Measurements from ENCODE around the gene MTUS2. TPM values are rescaled to one million over a fixed set of nuclear protein-coding genes. Genes with fewer than 3 reads are reported as not detected.

The MTUS2 gene
- total RNA-seq, 1 experiment from 2014 or later = not detected

GRCh38 chr13:29491248-29491647 is 671.1 kb downstream of the MTUS2 start:
- no peak for ATAC-seq
- no peak overlapping the region for H3K4me2 ChIP-seq (ENCODE audit: low read length)
- no peak overlapping the region for H3K9ac ChIP-seq (ENCODE audit: low read length)
- H3K36me3 ChIP-seq (ENCODE audit: low read depth, low read length) = no peaks in the 10 kb centered on the region
- no peaks in the 10 kb centered on the region for H3K4me1 ChIP-seq (ENCODE audit: insufficient read depth, low read length)
- H3K4me3 ChIP-seq (ENCODE audit: low read length) = no peak overlapping the region
- DNase-seq = no peak
- H3K9me2 ChIP-seq (replicated peaks; ENCODE audit: low read length) = no peaks in the 10 kb centered on the region
- ChIA-PET POLR2A (ENCODE audit: unreplicated experiment) (no interaction called here), CTCF (no interaction called here)
- no peaks in the 10 kb centered on the region for H3F3A ChIP-seq (ENCODE audit: low read length, unreplicated experiment)
- TF ChIP-seq EZH2 (IDR thresholded peaks at IDR 0.05; ENCODE audit: low read length, unreplicated experiment) (no peak), EZH2phosphoT487 (IDR thresholded peaks at IDR 0.05; ENCODE audit: borderline replicate concordance, low read length) (no peak)
- TF ChIP-seq, protein P1, sequence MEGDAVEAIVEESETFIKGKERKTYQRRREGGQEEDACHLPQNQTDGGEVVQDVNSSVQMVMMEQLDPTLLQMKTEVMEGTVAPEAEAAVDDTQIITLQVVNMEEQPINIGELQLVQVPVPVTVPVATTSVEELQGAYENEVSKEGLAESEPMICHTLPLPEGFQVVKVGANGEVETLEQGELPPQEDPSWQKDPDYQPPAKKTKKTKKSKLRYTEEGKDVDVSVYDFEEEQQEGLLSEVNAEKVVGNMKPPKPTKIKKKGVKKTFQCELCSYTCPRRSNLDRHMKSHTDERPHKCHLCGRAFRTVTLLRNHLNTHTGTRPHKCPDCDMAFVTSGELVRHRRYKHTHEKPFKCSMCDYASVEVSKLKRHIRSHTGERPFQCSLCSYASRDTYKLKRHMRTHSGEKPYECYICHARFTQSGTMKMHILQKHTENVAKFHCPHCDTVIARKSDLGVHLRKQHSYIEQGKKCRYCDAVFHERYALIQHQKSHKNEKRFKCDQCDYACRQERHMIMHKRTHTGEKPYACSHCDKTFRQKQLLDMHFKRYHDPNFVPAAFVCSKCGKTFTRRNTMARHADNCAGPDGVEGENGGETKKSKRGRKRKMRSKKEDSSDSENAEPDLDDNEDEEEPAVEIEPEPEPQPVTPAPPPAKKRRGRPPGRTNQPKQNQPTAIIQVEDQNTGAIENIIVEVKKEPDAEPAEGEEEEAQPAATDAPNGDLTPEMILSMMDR (conservative IDR thresholded peaks at IDR 0.05; ENCODE audit: low read depth, low read length) = no peak
- H2AFZ ChIP-seq (ENCODE audit: low read length) = no peak overlapping the region
- no peaks in the 10 kb centered on the region for H3K9me3 ChIP-seq (ENCODE audit: low read length)
- H3K79me2 ChIP-seq (ENCODE audit: low read length) = no peaks in the 10 kb centered on the region
- H3K27me3 ChIP-seq (ENCODE audit: low read length) = peaks cover 59% of the 10 kb centered on the region
- no TSS peak for BruUV-seq (replicated peaks)
- intact Hi-C loops (cut with micrococcal nuclease) = no loop called here
- no peaks in the 10 kb centered on the region for H4K20me1 ChIP-seq (ENCODE audit: low read length)
- H3K27ac ChIP-seq (ENCODE audit: low read length) = no peak overlapping the region

- H3K27me3 ChIP-seq (ENCODE audit: low read length) = peaks cover 39% of the 10 kb centered on the region
- no TSS peak for BruUV-seq (replicated peaks)
- ChIA-PET CTCF (no interaction called here), POLR2A (ENCODE audit: unreplicated experiment) (interaction anchor here (0.5 kb wide), 1 partner anchor 50 kb away, joined by 3 read pairs; no protein-coding TSS in a partner anchor)
- no peaks in the 10 kb centered on the region for H3F3A ChIP-seq (ENCODE audit: low read length, unreplicated experiment)
- H3K9ac ChIP-seq (ENCODE audit: low read length) = no peak overlapping the region
- no peaks in the 10 kb centered on the region for H3K9me2 ChIP-seq (replicated peaks; ENCODE audit: low read length)
- TF ChIP-seq, protein P1 (conservative IDR thresholded peaks at IDR 0.05; ENCODE audit: low read depth, low read length) = no peak
- TF ChIP-seq EZH2phosphoT487 (IDR thresholded peaks at IDR 0.05; ENCODE audit: borderline replicate concordance, low read length) (no peak), EZH2 (IDR thresholded peaks at IDR 0.05; ENCODE audit: low read length, unreplicated experiment) (no peak)
- no peaks in the 10 kb centered on the region for H3K36me3 ChIP-seq (ENCODE audit: low read depth, low read length)
- intact Hi-C loops (cut with micrococcal nuclease) = no loop called here
- DNase-seq (no peak), ATAC-seq (no peak)
- H4K20me1 ChIP-seq (ENCODE audit: low read length) = no peaks in the 10 kb centered on the region
- no peaks in the 10 kb centered on the region for H3K79me2 ChIP-seq (ENCODE audit: low read length)
- H3K4me1 ChIP-seq (ENCODE audit: insufficient read depth, low read length) = no peaks in the 10 kb centered on the region
- no peak overlapping the region for H3K4me3 ChIP-seq (ENCODE audit: low read length)
- no peaks in the 10 kb centered on the region for H3K9me3 ChIP-seq (ENCODE audit: low read length)
- no peak overlapping the region for H3K27ac ChIP-seq (ENCODE audit: low read length)
- no peak overlapping the region for H3K4me2 ChIP-seq (ENCODE audit: low read length)
- H2AFZ ChIP-seq (ENCODE audit: low read length) = no peak overlapping the region
Measured at GRCh38 chr13:29493796-29494195, 673.7 kb downstream of the MTUS2 start.

- Histone ChIP-seq H3K27ac (ENCODE audit: low read length) (no peak overlapping the region), H2AFZ (ENCODE audit: low read length) (no peak overlapping the region), H3K4me3 (ENCODE audit: low read length) (no peak overlapping the region), H3K4me1 (ENCODE audit: insufficient read depth, low read length) (no peaks in the 10 kb centered on the region), H3K9me3 (ENCODE audit: low read length) (no peaks in the 10 kb centered on the region), H3K4me2 (ENCODE audit: low read length) (no peak overlapping the region), H3K9me2 (replicated peaks; ENCODE audit: low read length) (no peaks in the 10 kb centered on the region), H3K36me3 (ENCODE audit: low read depth, low read length) (no peaks in the 10 kb centered on the region), H3K27me3 (ENCODE audit: low read length) (peaks cover 33% of the 10 kb centered on the region), H3F3A (ENCODE audit: low read length, unreplicated experiment) (no peaks in the 10 kb centered on the region), H3K79me2 (ENCODE audit: low read length) (no peaks in the 10 kb centered on the region), H4K20me1 (ENCODE audit: low read length) (no peaks in the 10 kb centered on the region), H3K9ac (ENCODE audit: low read length) (no peak overlapping the region)
- BruUV-seq (replicated peaks) = no TSS peak
- intact Hi-C loops (cut with micrococcal nuclease) = no loop called here
- ChIA-PET CTCF (no interaction called here), POLR2A (ENCODE audit: unreplicated experiment) (no interaction called here)
- no peak for DNase-seq
- TF ChIP-seq EZH2phosphoT487 (IDR thresholded peaks at IDR 0.05; ENCODE audit: borderline replicate concordance, low read length) (no peak), EZH2 (IDR thresholded peaks at IDR 0.05; ENCODE audit: low read length, unreplicated experiment) (no peak)
- TF ChIP-seq, protein P1 (conservative IDR thresholded peaks at IDR 0.05; ENCODE audit: low read depth, low read length) = no peak
- no peak for ATAC-seq
Measured at GRCh38 chr13:29494520-29494919, 674.4 kb downstream of the MTUS2 start.
